HG03039 (cell line): ENCODE measurements around the gene HSPA2.
A peak's percentile ranks its signal among the peaks of the same experiment; 100 is the strongest.

Source experiments
- ATAC-seq: cut with Tn5 transposase; IDR thresholded peaks from one replicate; pipeline ENCODE4 v1.9.1; 2021; ENCODE audit warnings: mild to moderate bottlenecking, moderate library complexity; ENCODE audit not compliant: unreplicated experiment

Gene HSPA2

DNA sequence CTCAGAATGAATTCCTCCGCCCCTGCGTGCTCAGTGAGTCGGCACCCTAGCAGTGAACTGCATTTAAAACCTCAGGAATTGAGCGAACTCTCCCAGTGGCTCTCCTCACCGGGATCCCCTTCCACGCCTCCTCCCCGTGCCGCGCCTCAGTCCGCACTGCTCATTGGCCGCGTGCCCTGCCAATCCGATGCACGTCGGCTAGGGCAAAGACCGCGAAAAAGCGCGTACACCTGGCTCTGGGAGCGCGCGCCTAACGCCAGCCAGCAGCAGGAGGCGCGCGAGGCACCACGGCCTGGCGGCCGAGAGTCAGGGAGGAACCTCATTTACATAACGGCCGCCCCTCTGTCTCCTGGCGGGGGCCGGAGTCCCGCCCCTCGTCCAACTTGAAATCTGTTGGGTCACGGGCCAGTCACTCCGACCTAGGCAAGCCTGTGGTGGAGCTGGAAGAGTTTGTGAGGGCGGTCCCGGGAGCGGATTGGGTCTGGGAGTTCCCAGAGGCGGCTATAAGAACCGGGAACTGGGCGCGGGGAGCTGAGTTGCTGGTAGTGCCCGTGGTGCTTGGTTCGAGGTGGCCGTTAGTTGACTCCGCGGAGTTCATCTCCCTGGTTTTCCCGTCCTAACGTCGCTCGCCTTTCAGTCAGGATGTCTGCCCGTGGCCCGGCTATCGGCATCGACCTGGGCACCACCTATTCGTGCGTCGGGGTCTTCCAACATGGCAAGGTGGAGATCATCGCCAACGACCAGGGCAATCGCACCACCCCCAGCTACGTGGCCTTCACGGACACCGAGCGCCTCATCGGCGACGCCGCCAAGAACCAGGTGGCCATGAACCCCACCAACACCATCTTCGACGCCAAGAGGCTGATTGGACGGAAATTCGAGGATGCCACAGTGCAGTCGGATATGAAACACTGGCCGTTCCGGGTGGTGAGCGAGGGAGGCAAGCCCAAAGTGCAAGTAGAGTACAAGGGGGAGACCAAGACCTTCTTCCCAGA is at the start of gene HSPA2:
Gene HSPA2, plus strand, starts transcription at position 534 of the 995 bp plus-strand sequence. Its CDS starts 109 bp downstream, at position 643.
- peak; percentile 96 for ATAC-seq

DNA sequence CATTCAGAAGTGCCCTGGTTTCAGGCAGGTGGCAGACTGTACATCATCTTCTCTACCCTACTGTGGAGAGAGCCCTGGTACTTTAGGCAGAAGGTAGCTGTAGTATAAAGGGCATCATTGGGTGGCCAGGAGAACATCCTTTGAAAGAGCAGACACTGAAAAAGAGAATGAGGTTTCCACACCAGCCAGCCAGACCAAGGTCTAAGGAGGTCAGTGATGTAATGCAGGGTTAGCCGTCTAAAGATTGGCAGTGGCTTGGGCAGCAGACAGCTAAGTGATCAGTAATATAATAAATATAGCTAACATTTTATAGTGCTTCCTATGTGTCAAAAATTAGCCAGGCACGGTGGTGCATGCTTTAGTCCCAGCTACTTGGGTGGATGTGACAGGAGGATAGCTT is 48.9 kb upstream of the HSPA2 start:
- no peak for ATAC-seq

GRCh38 chr14:64493455-64493854 is 47.1 kb upstream of the HSPA2 start:
- ATAC-seq = no peak

DNA sequence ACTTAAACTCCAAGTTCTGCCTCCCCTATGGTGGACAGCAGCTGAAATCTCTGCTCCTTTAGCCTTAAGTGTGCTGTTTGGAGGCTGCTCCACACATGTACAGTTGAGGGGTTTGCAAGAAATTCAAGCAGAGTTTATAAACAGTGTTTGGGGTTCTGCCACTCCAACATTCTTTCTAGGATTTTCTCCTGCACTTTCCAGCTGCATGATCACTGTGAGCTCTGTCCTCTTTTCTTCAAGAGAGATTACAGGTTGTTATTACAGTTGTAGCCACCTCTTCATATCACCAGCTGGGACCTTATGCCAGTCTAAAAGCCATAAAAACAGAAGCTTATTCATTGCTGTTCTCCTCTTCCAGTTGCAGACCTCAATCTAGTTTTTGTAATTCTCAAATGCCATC is 45.3 kb upstream of the HSPA2 start:
- no peak for ATAC-seq

- ATAC-seq = no peak
These were observed 43.8 kb upstream of the HSPA2 start for GRCh38 chr14:64496764-64497163.

GRCh38 chr14:64500088-64500487 is 40.5 kb upstream of the HSPA2 start:
- ATAC-seq = no peak

DNA sequence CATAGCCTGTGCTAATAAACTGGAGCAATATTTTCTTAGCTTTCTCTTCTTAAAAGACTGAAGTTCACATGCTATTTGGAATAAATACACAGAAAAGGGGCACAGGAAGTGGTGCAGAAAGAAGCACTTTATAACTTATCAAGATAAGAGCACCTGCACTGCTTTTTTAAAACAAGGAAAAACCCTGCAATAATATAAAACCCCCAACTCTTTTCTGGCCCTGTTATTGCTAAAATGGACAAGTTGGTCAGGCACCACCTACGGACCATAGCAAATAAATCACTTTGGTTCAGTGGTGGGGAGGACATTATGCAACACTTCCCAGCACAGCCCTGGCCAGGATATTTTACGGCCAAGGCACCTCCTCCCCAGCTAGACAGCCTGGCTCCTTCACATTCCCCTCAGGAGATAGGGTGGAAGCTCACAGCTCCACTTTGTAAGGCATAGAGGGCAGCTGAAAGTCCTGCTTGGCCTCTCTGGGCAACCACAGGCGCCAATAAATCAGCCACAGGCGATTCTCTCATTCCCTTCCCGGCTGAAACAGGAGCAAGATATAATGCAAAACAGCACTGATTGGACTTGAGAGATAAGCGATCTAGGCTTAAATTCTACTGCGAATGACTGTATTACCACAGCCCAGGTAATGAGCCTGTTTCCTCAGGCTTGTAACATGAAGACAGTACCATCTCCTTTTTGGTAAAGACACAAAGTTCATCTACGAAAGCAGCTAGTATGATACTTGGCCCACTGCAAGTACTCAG is 39.0 kb upstream of the HSPA2 start:
- no peak for ATAC-seq

- ATAC-seq = no peak
These were observed 38.1 kb upstream of the HSPA2 start for GRCh38 chr14:64502456-64502855.

DNA sequence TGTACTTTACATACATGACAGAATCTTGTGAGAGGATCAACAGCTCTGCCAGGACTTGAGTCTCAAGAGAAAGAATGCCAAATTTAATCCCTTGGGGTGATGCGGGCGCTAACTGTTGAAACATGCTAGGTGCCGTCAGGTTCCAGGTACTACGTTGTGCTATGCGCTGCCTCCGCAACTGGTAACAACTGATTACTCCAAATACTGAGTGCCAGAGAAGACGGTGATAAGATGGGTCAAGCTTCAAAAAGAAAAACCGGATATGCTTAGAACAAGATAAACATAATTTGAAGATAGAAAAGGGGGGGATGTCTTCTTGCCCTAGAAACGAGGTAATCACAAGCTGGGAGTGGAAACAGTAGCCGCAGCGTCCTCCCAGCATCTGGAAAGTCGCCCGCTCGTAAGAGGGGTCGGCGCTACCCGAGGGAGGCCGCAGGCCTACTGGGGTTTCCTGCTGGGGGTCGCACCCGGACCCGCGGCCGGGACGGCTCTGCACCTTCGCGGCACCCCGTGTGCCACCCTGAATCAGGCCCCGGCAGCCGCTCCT is 37.6 kb upstream of the HSPA2 start:
- peak; percentile 2 for ATAC-seq

GRCh38 chr14:64503434-64504309 is 36.9 kb upstream of the HSPA2 start, which contains the start of gene ZBTB25:
ZBTB25 (minus strand) TSS chr14:64503838; CDS start chr14:64490533, 13,305 bp downstream.
- peak; percentile 54 for ATAC-seq

- peak; percentile 16 for ATAC-seq
These were observed 36.1 kb upstream of the HSPA2 start, which contains the start of gene ZBTB1 for GRCh38 chr14:64504310-64504896. ZBTB1 (plus strand) TSS chr14:64504770; CDS start chr14:64521505, 16,735 bp downstream.

GRCh38 chr14:64504897-64505794 is 35.4 kb upstream of the HSPA2 start:
- peak; percentile 32 for ATAC-seq

- no peak for ATAC-seq
These were observed 33.8 kb upstream of the HSPA2 start for GRCh38 chr14:64506721-64507120.

- ATAC-seq = no peak
These were observed 33.0 kb upstream of the HSPA2 start for GRCh38 chr14:64507376-64508156.

GRCh38 chr14:64508215-64508776 is 32.2 kb upstream of the HSPA2 start:
- ATAC-seq = no peak

GRCh38 chr14:64509036-64509435 is 31.5 kb upstream of the HSPA2 start:
- no peak for ATAC-seq

DNA sequence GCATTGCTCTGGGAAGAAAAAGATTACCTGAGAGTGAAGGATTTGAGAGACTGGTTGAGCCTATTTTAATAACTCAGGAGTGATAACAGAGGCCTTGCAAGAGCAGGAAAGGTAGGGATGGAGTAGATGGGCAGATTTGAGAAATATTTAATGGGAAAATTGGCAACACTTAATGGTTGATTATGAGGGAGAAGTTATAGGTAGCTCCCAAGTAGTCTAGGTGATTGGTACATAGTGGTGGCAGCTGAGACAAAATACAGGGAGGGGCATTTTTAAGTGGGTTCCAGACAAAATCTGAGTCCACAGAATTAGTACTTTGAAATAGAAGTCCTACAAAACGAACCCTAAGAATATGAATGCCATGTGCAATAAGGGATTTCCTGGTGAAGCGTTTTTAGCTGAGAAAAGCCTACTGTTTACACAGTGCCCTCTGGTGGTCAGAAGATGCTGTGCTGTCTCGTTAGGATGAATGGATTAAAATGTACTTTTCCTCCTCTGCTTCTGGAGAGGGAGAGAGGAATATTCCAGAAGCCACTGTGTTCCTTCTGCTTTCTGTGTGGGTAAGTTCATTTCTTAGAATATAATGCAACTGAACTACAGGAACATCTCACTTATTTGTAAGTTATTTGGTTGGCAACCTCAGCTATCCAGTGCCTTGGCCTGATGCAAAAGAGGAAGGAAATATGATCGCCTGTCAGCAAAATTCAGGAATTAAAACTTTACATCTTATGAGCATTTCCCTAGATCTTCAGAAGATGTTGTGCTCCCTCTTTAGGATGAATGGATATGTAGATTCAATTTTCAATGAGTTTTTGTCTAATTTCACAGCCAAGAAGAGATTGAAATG is 29.5 kb upstream of the HSPA2 start:
- no peak for ATAC-seq
